Caco-2 (cell line): ENCODE data around the gene PRPH. TPM values are rescaled to one million over a fixed set of nuclear protein-coding genes. Genes with fewer than 3 reads are reported as not detected.
"Not testable (repeated sequence)": the region's sequence is repeated elsewhere in the genome, so short reads cannot be mapped to it uniquely, and the experiment has no call there.

Experiments used
- BruUV-seq: library from RNA; stranded (reverse); fragments of 400-500 nt; replicated peaks from 2 replicates; lab custom pipeline; 2021; lab: Mats Ljungman, UMichigan
- CTCF ChIA-PET: fragments of 300-600 bp; sonication (Branson Sonifier 250); formaldehyde crosslinking; loops from one replicate; lab custom pipeline; 2022; ENCODE audit warnings: antibody characterized with exemption; lab: Charles Lee
- POLR2A ChIA-PET: fragments of 300-600 bp; sonication (Branson Sonifier 250); formaldehyde crosslinking; loops from one replicate; lab custom pipeline; 2022; ENCODE audit warnings: antibody characterized with exemption; lab: Charles Lee
- DNase-seq, 2 experiments: peaks; one replicate each; pipeline versions ENCODE4 v3.0.0 to v3.0.0-alpha.2; 2020 to 2022
- H3K27me3 ChIP-seq: replicated peaks from 2 replicates; pipeline ENCODE4 v1.6.0; 2011; ENCODE audit warnings: low read length; ENCODE audit not compliant: control insufficient read depth, insufficient read depth
- H3K36me3 ChIP-seq: 2 replicates; pipeline ENCODE4 v1.5.1; 2011; ENCODE audit warnings: low read length; ENCODE audit not compliant: control insufficient read depth, insufficient read depth
- H3K4me1 ChIP-seq: fragments of 250-450 bp; sonication (Bioruptor Pico); 2 replicates; pipeline ENCODE4 v1.5.1; 2020; ENCODE audit warnings: mild to moderate bottlenecking
- H3K4me3 ChIP-seq: 2 replicates; pipeline ENCODE4 v1.5.1; 2011; ENCODE audit warnings: low read depth, mild to moderate bottlenecking, control low read depth, low read length
- H3K9me3 ChIP-seq: fragments of 250-450 bp; sonication (Bioruptor Pico); 2 replicates; pipeline ENCODE4 v1.5.1; 2020; ENCODE audit warnings: mild to moderate bottlenecking, moderate library complexity
- H3K27ac Mint-ChIP-seq: one replicate; pipeline ENCODE4 v1.8.0; 2022; ENCODE audit warnings: mixed read lengths; ENCODE audit not compliant: unreplicated experiment
- H3K27me3 Mint-ChIP-seq: one replicate; pipeline ENCODE4 v1.8.0; 2022; ENCODE audit warnings: mixed read lengths; ENCODE audit not compliant: insufficient read depth, unreplicated experiment
- H3K36me3 Mint-ChIP-seq: one replicate; pipeline ENCODE4 v1.8.0; 2022; ENCODE audit warnings: mild to moderate bottlenecking, mixed read lengths; ENCODE audit not compliant: insufficient read depth, unreplicated experiment
- H3K4me1 Mint-ChIP-seq: one replicate; pipeline ENCODE4 v1.8.0; 2022; ENCODE audit warnings: low read depth, mixed read lengths; ENCODE audit not compliant: unreplicated experiment
- H3K4me3 Mint-ChIP-seq: one replicate; pipeline ENCODE4 v1.8.0; 2022; ENCODE audit warnings: mild to moderate bottlenecking, moderate library complexity, mixed read lengths; ENCODE audit not compliant: unreplicated experiment
- H3K9me3 Mint-ChIP-seq: one replicate; pipeline ENCODE4 v1.8.0; 2022; ENCODE audit warnings: mixed read lengths; ENCODE audit not compliant: unreplicated experiment
- CTCF ChIP-seq, 2 experiments: fragments of 200-600 bp in 1 of 2; IDR thresholded peaks; 1 replicate in 1 of 2; 2 replicates in 1 of 2; pipeline versions ENCODE4 v1.5.1 to v1.8.0; 2011 to 2022; ENCODE audit warnings: antibody characterized with exemption in 1 of 2, control low read depth in 1 of 2, inconsistent platforms in 1 of 2, low read depth in 1 of 2, low read length in 1 of 2, mild to moderate bottlenecking in 1 of 2, moderate library complexity in 1 of 2; ENCODE audit not compliant: insufficient read depth in 1 of 2, severe bottlenecking in 1 of 2, unreplicated experiment in 1 of 2
- intact Hi-C: fragments of 100-400 bp; cut with micrococcal nuclease; formaldehyde crosslinking; loops from one replicate; pipeline ENCODE4 v1.10.0; 2022; ENCODE audit not compliant: unreplicated experiment
- total RNA-seq: library from RNA; stranded (reverse); gene quantifications from 2 replicates; pipeline ENCODE4 v1.2.3, GENCODE V29; 2022

Gene PRPH
- total RNA-seq, 1 experiment from 2014 or later, result 4.9 TPM

GRCh38 chr12:49314811-49315210 is 19.9 kb downstream of the PRPH start:
- intact Hi-C loops, result no loop called here
- no peak overlapping the region for H3K27ac Mint-ChIP-seq

GRCh38 chr12:49317118-49317517 is 22.2 kb downstream of the PRPH start:
- BruUV-seq, result not testable (repeated sequence)

More at GRCh38 chr12:49314811-49315210, 19.9 kb downstream of the PRPH start:
- Mint-ChIP-seq H3K4me1 (no peaks in the 10 kb centered on the region), H3K4me3 (no peak overlapping the region), H3K27me3 (no peaks in the 10 kb centered on the region), H3K36me3 (no peaks in the 10 kb centered on the region), H3K9me3 (no peaks in the 10 kb centered on the region)
- no TSS peak for BruUV-seq
- Histone ChIP-seq H3K4me1 (no peaks in the 10 kb centered on the region), H3K27me3 (no peaks in the 10 kb centered on the region), H3K36me3 (no peaks in the 10 kb centered on the region), H3K9me3 (no peaks in the 10 kb centered on the region), H3K4me3 (no peak overlapping the region)
- ChIA-PET CTCF (interaction anchor here (0.9 to 1.5 kb wide), 2 partner anchors 17 to 33 kb away, joined by 3 read pairs; no protein-coding TSS in a partner anchor), POLR2A (no interaction called here)
- DNase-seq, result no peak
- no peak for TF ChIP-seq CTCF (IDR thresholded peaks at IDR 0.05; ENCODE audit: insufficient read depth in 1 of 2, low read depth in 1 of 2, low read length in 1 of 2, severe bottlenecking in 1 of 2, unreplicated experiment in 1 of 2)

GRCh38 chr12:49320411-49321103 is 25.6 kb downstream of the PRPH start:
- H3K27ac Mint-ChIP-seq, H3K9me3 ChIP-seq, H3K4me3 ChIP-seq, POLR2A ChIA-PET, intact Hi-C loops, H3K36me3 ChIP-seq, H3K27me3 Mint-ChIP-seq, H3K9me3 Mint-ChIP-seq, DNase-seq, BruUV-seq, H3K4me1 Mint-ChIP-seq, H3K4me1 ChIP-seq, H3K27me3 ChIP-seq: not testable (repeated sequence)
- Mint-ChIP-seq H3K36me3 (peaks cover 13% of the 10 kb centered on the region), H3K4me3 (peak overlapping the region; percentile 17)
- CTCF ChIA-PET, result interaction anchor here (0.7 kb wide), 1 partner anchor 204 kb away, joined by 3 read pairs; no protein-coding TSS in a partner anchor

More at GRCh38 chr12:49317118-49317517, 22.2 kb downstream of the PRPH start:
- intact Hi-C loops, H3K27me3 ChIP-seq, POLR2A ChIA-PET, H3K4me3 Mint-ChIP-seq, H3K4me1 ChIP-seq, H3K36me3 ChIP-seq, H3K4me3 ChIP-seq, H3K9me3 ChIP-seq, H3K36me3 Mint-ChIP-seq, DNase-seq, H3K4me1 Mint-ChIP-seq, H3K9me3 Mint-ChIP-seq, H3K27me3 Mint-ChIP-seq, H3K27ac Mint-ChIP-seq: not testable (repeated sequence)
- CTCF ChIA-PET, result interaction anchor here (0.6 to 0.7 kb wide), 2 partner anchors 19 to 22 kb away, joined by 4 to 7 read pairs; no protein-coding TSS in a partner anchor

- H3K27ac Mint-ChIP-seq, result peak overlapping the region; percentile 98
- intact Hi-C loops, result loop anchor here (2.0 kb wide), 2 partner anchors 26 to 34 kb away; no protein-coding TSS in a partner anchor
- H3K27me3 Mint-ChIP-seq, result no peaks in the 10 kb centered on the region
- Histone ChIP-seq H3K4me3 (peak overlapping the region; percentile 84), H3K4me1 (peaks cover 10% of the 10 kb centered on the region; the same call in 1 of the 2 replicates), H3K9me3 (no peaks in the 10 kb centered on the region), H3K36me3 (peaks cover 2% of the 10 kb centered on the region; the same call in 1 of the 2 replicates), H3K27me3 (no peaks in the 10 kb centered on the region)
- H3K4me1 Mint-ChIP-seq, result peaks cover 6% of the 10 kb centered on the region
- no peak for TF ChIP-seq CTCF (IDR thresholded peaks at IDR 0.05; ENCODE audit: insufficient read depth in 1 of 2, low read depth in 1 of 2, low read length in 1 of 2, severe bottlenecking in 1 of 2, unreplicated experiment in 1 of 2)
- POLR2A ChIA-PET, result interaction anchor here (0.5 to 2.1 kb wide), 17 partner anchors 9 to 419 kb away, joined by 3 to 31 read pairs (median 5); partner anchors contain the start of genes DNAJC22, PRPF40B, SPATS2 and TMBIM6
- TSS peak; percentile 95 for BruUV-seq
- peak overlapping the region; percentile 99 for H3K4me3 Mint-ChIP-seq
- CTCF ChIA-PET, result interaction anchor here (0.6 to 4.2 kb wide), 15 partner anchors 10 to 419 kb away, joined by 3 to 72 read pairs (median 9); partner anchors contain the start of genes DNAJC22, SPATS2 and TMBIM6
- H3K36me3 Mint-ChIP-seq, result peaks cover 31% of the 10 kb centered on the region
- no peak for DNase-seq
- H3K9me3 Mint-ChIP-seq, result no peaks in the 10 kb centered on the region
Observed at GRCh38 chr12:49322367-49322707, 27.4 kb downstream of the PRPH start.
